OCI-LY1 (cell line): ENCODE data around the gene PGLYRP1.

ENCODE experiments used
- H2AFZ ChIP-seq: fragments of 200-600 bp; sonication (generic), shearing (Covaris generic); 2 replicates; pipeline ENCODE4 v1.6.0; 2014; ENCODE audit warnings: antibody characterized with exemption, mild to moderate bottlenecking, low read length
- H3F3A ChIP-seq: fragments of 200-600 bp; sonication (generic), shearing (Covaris generic); 2 replicates; pipeline ENCODE4 v1.6.0; 2014; ENCODE audit warnings: mild to moderate bottlenecking, antibody characterized with exemption, low read length, moderate library complexity; ENCODE audit not compliant: insufficient read depth
- H3K27ac ChIP-seq: fragments of 200-600 bp; sonication (generic); 2 replicates; pipeline ENCODE4 v1.5.1; 2014; ENCODE audit warnings: low read length, mixed run types, mild to moderate bottlenecking, low read depth; ENCODE audit not compliant: poor library complexity, severe bottlenecking
- H3K27me3 ChIP-seq: fragments of 200-600 bp; sonication (generic); 2 replicates; pipeline ENCODE4 v1.6.0; 2014; ENCODE audit warnings: antibody characterized with exemption, mild to moderate bottlenecking, low read length, moderate library complexity; ENCODE audit not compliant: insufficient read depth
- H3K36me3 ChIP-seq: fragments of 200-600 bp; sonication (generic); 2 replicates; pipeline ENCODE4 v1.6.1; 2014; ENCODE audit warnings: mild to moderate bottlenecking, antibody characterized with exemption, low read length, moderate library complexity, mixed read lengths; ENCODE audit not compliant: insufficient read depth
- H3K4me1 ChIP-seq: fragments of 200-600 bp; sonication (generic); 2 replicates; pipeline ENCODE4 v1.5.1; 2014; ENCODE audit warnings: mild to moderate bottlenecking, low read length, moderate library complexity; ENCODE audit not compliant: insufficient read depth, severe bottlenecking
- H3K4me2 ChIP-seq: fragments of 200-600 bp; sonication (generic), shearing (Covaris generic); 2 replicates; pipeline ENCODE4 v1.6.1; 2014; ENCODE audit warnings: low read length
- H3K4me3 ChIP-seq: fragments of 200-600 bp; sonication (generic); 2 replicates; pipeline ENCODE4 v1.5.1; 2014; ENCODE audit warnings: low read length, low read depth, mild to moderate bottlenecking, mixed read lengths; ENCODE audit not compliant: poor library complexity, severe bottlenecking
- H3K79me2 ChIP-seq: fragments of 200-600 bp; shearing (Covaris generic); 2 replicates; pipeline ENCODE4 v1.6.1; 2016; ENCODE audit warnings: mixed run types, low read length, mixed read lengths; ENCODE audit not compliant: insufficient read depth
- H3K9ac ChIP-seq: fragments of 200-600 bp; sonication (generic), shearing (Covaris generic); 2 replicates; pipeline ENCODE4 v1.6.1; 2014; ENCODE audit warnings: mild to moderate bottlenecking, low read length, mixed read lengths
- H3K9me2 ChIP-seq: fragments of 200-600 bp; sonication (generic), shearing (Covaris generic); 2 replicates; pipeline ENCODE4 v1.6.1; 2014; ENCODE audit warnings: low read depth, mild to moderate bottlenecking, low read length, mixed read lengths
- H3K9me3 ChIP-seq: fragments of 200-600 bp; shearing (Covaris generic); 2 replicates; pipeline ENCODE4 v1.6.1; 2014; ENCODE audit warnings: low read length, mixed read lengths
- H4K20me1 ChIP-seq: fragments of 200-600 bp; sonication (generic), shearing (Covaris generic); 2 replicates; pipeline ENCODE4 v1.6.0; 2016; ENCODE audit warnings: mild to moderate bottlenecking, low read length; ENCODE audit not compliant: insufficient read depth
- CTCF ChIP-seq: fragments of 200-600 bp; sonication (generic), shearing (Covaris generic); IDR thresholded peaks from 2 replicates; pipeline ENCODE4 v1.5.1; 2017; ENCODE audit warnings: mild to moderate bottlenecking, antibody characterized with exemption, low read length, moderate library complexity, mixed read lengths
- EZH2 ChIP-seq: fragments of 200-600 bp; sonication (generic), shearing (Covaris generic); IDR thresholded peaks from 2 replicates; pipeline ENCODE4 v1.8.0; 2017; ENCODE audit warnings: borderline replicate concordance, mixed run types, mild to moderate bottlenecking, antibody characterized with exemption, low read length, moderate library complexity, mixed read lengths

The PGLYRP1 gene

GRCh38 chr19:46031781-46032596 lies 9.1 kb upstream of the PGLYRP1 start:
- TF ChIP-seq EZH2 (no peak), CTCF (no peak)
- H3K4me1 ChIP-seq = no peaks in the 10 kb centered on the region
- H3F3A ChIP-seq = no peaks in the 10 kb centered on the region
- peaks cover 3% of the 10 kb centered on the region; the same call in 1 of the 2 replicates for H3K27me3 ChIP-seq
- no peak overlapping the region for H3K9ac ChIP-seq
- no peaks in the 10 kb centered on the region for H3K79me2 ChIP-seq
- H4K20me1 ChIP-seq = no peaks in the 10 kb centered on the region
- no peaks in the 10 kb centered on the region for H3K9me2 ChIP-seq
- no peak overlapping the region for H2AFZ ChIP-seq
- no peak overlapping the region for H3K27ac ChIP-seq
- H3K4me2 ChIP-seq = no peak overlapping the region
- H3K4me3 ChIP-seq = no peak overlapping the region
- no peaks in the 10 kb centered on the region; the same call in 1 of the 2 replicates for H3K36me3 ChIP-seq
- H3K9me3 ChIP-seq = peaks cover 3% of the 10 kb centered on the region; the same call in 1 of the 2 replicates

- Histone ChIP-seq H3K9me2 (no peaks in the 10 kb centered on the region), H3K9me3 (peaks cover 3% of the 10 kb centered on the region; the same call in 1 of the 2 replicates), H3K27me3 (peaks cover 3% of the 10 kb centered on the region; the same call in 1 of the 2 replicates), H3K79me2 (no peaks in the 10 kb centered on the region), H3F3A (no peaks in the 10 kb centered on the region), H2AFZ (no peak overlapping the region), H3K9ac (no peak overlapping the region), H3K27ac (no peak overlapping the region), H3K4me3 (no peak overlapping the region), H4K20me1 (no peaks in the 10 kb centered on the region), H3K4me1 (no peaks in the 10 kb centered on the region), H3K4me2 (no peak overlapping the region), H3K36me3 (no peaks in the 10 kb centered on the region; the same call in 1 of the 2 replicates)
- TF ChIP-seq EZH2 = no peak
- no peak for TF ChIP-seq CTCF
Observed at GRCh38 chr19:46030812-46031550, 8.1 kb upstream of the PGLYRP1 start.

- Histone ChIP-seq H3K9me3 (no peaks in the 10 kb centered on the region), H3K27ac (no peak overlapping the region), H3K9me2 (no peaks in the 10 kb centered on the region), H3K9ac (no peak overlapping the region), H3F3A (no peaks in the 10 kb centered on the region), H4K20me1 (no peaks in the 10 kb centered on the region), H3K27me3 (no peaks in the 10 kb centered on the region), H3K4me1 (no peaks in the 10 kb centered on the region), H3K79me2 (no peaks in the 10 kb centered on the region), H3K36me3 (no peaks in the 10 kb centered on the region), H3K4me3 (no peak overlapping the region), H2AFZ (no peak overlapping the region), H3K4me2 (no peak overlapping the region)
- TF ChIP-seq CTCF (no peak), EZH2 (no peak)
Observed at GRCh38 chr19:46025835-46026234, 3.0 kb upstream of the PGLYRP1 start.
